Fibroblast of mammary gland (primary cell): Measurements from ENCODE around the gene PRADC1.

ENCODE experiments used
- DNase-seq: peaks from one replicate; pipeline ENCODE4 v3.0.0-alpha.2; 2010; ENCODE audit warnings: low read depth
- H3K4me3 ChIP-seq: 2 replicates; pipeline ENCODE4 v1.5.1; 2011; ENCODE audit warnings: low read depth, mild to moderate bottlenecking, low read length, moderate library complexity; ENCODE audit not compliant: control insufficient read depth
- CTCF ChIP-seq: conservative IDR thresholded peaks from 2 replicates; pipeline ENCODE4 v1.5.1; 2011; ENCODE audit warnings: low read depth, low read length, inconsistent platforms; ENCODE audit not compliant: control insufficient read depth, insufficient read depth

Gene PRADC1

DNA sequence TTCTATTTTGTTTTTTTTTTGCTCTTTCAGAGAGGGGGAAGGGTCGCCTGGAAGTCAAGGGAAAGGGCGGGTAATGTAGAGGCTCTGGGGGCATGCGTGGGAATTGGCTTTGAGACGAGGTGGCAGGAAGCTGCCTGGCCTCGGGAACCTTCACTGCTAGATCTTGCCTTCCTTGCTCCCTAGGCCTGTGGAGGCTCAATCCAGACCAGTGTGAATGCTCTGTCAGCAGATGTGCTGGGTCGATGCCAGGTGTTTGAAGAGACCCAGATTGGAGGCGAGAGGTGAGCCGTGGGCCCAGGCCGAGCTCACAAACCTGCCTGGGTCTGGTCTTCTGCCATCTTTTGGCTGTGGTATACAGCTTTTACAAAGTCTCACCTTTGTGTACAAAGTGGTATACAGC is 16.6 kb upstream of the PRADC1 start:
- no peak overlapping the region for H3K4me3 ChIP-seq
- DNase-seq: no peak
- TF ChIP-seq CTCF: no peak

DNA sequence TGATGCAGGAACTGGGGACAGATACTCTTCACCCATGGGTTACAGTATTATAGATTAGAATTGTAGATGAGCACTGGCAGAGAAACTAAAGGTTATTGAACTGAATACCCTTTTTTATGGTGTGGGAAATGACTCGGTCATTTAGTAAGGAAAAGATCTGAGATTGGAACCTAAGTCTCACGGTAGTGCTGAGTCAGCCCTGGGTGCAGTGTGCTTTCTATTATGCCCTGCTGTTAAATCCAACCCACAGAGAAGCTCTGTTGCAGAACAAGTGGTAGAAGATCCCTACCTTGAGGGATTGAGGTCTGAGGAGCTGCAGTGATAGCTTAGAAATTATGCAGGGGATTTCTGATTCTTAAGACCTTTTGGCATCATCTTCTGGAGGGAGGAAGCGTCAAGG is 13.8 kb upstream of the PRADC1 start:
- H3K4me3 ChIP-seq: no peak overlapping the region
- TF ChIP-seq CTCF: no peak
- DNase-seq: no peak

DNA sequence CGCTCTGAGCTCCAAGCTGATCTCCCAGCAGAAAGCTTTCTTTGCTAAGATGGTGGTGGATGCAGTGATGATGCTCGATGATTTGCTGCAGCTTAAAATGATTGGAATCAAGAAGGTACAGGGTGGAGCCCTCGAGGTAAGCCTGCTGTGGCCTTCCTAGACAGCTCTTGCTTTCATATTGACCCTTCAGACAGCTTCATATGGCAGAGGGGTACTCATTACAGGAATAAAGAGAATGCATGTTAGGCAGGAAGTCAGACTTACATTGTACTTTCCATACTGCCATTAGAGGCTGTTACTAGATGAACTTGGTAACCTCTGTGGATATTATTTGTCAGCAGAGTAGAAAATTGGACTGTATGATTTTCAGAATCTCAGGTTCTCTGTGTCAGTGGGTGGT is 11.5 kb upstream of the PRADC1 start:
- TF ChIP-seq CTCF: no peak
- DNase-seq: no peak
- H3K4me3 ChIP-seq: no peak overlapping the region

GRCh38 chr2:73243884-73244570 is 11.0 kb upstream of the PRADC1 start:
- TF ChIP-seq CTCF: no peak
- peak; percentile 40 for DNase-seq
- H3K4me3 ChIP-seq: no peak overlapping the region

DNA sequence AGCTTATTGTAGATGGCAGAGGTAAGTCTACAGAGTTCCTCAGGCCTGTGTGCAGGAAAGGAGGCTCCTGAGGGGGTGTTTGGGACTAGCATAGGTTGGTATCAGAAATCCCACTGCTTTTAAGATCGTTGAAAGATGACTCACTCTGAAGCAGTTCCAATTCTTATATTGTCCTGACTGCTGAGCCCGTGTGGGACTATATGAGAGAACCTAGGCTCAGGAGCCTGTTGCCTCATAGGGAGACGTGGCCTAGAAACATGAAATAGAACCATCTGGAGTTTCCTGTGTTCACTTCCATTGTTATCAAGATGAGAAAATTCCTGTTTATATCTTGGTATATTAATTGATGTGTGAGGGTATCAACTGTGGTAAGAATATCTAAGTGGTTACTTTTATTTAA is 6.7 kb upstream of the PRADC1 start:
- peak; percentile 79 for DNase-seq
- no peak for TF ChIP-seq CTCF
- no peak overlapping the region for H3K4me3 ChIP-seq

DNA sequence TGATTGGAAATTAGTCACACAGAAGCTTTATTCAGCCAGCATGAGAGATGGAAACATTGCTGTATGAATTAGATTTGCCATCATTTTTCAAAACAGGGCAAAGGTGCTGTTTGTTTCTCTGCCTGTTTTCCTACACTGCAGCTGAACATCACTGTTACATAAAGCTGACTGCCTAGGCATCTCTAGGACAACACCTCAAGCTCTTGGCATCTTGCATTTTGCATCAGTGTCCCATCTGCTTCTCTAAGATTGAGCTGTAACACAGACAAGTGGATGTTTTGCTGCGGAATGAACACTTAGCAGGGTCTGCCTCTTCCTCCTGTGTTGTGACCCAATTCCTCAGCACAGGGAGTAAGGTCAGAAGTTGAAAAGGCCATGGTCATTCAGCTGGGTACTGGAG is 5.9 kb upstream of the PRADC1 start:
- TF ChIP-seq CTCF: no peak
- H3K4me3 ChIP-seq: no peak overlapping the region
- no peak for DNase-seq

GRCh38 chr2:73238149-73238548 is 5.1 kb upstream of the PRADC1 start:
- H3K4me3 ChIP-seq: no peak overlapping the region
- no peak for DNase-seq
- no peak for TF ChIP-seq CTCF
